HCT116 (cell line): ENCODE results near the gene GLCE.

Source experiments
- CTCF ChIP-seq, 3 experiments: fragments of 200-600 bp in 1 of 3; sonication (generic) in 1 of 3; IDR thresholded peaks in 2 of 3; conservative IDR thresholded peaks in 1 of 3; 2 replicates each; pipeline ENCODE4 v1.5.1; 2012 to 2017; ENCODE audit warnings: low read depth in 2 of 3, low read length in 2 of 3, antibody characterized with exemption in 1 of 3, borderline replicate concordance in 1 of 3, control low read depth in 1 of 3, mild to moderate bottlenecking in 1 of 3, mixed read lengths in 1 of 3, mixed run types in 1 of 3, moderate library complexity in 1 of 3; ENCODE audit not compliant: insufficient read depth in 1 of 3
- SP1 ChIP-seq: IDR thresholded peaks from 2 replicates; pipeline ENCODE4 v1.6.1; 2012; ENCODE audit warnings: low read depth

GRCh38 chr15:69292826-69293420 lies 132.5 kb downstream of the GLCE start:
- TF ChIP-seq SP1 (no peak), CTCF (IDR thresholded peaks at IDR 0.05 in 2 of 3, conservative IDR thresholded peaks at IDR 0.05 in 1 of 3; ENCODE audit: borderline replicate concordance in 1 of 3, insufficient read depth in 1 of 3, low read depth in 2 of 3, low read length in 2 of 3) (no peak)
